Epithelial cell of proximal tubule (primary cell): ENCODE data around the gene TMEM201. TPM values are rescaled to one million over a fixed set of nuclear protein-coding genes. Genes with fewer than 3 reads are reported as not detected.

ENCODE experiments used
- DNase-seq: peaks from one replicate; pipeline ENCODE4 v3.0.0-alpha.2; 2011; ENCODE audit warnings: low read depth
- H3K4me3 ChIP-seq: 2 replicates; pipeline ENCODE4 v1.5.1; 2011; ENCODE audit warnings: low read depth, mild to moderate bottlenecking, low read length
- total RNA-seq: library from RNA; depleted of rRNA; stranded (reverse); fragments of >200 nt; gene quantifications from 2 replicates; pipeline ENCODE4 v1.2.3, GENCODE V29; 2015
- TF ChIP-seq, protein P1 (sequence below): conservative IDR thresholded peaks from 2 replicates; pipeline ENCODE4 v1.5.1; 2012; ENCODE audit warnings: low read depth, mild to moderate bottlenecking, low read length

Gene TMEM201
- total RNA-seq, 1 donor from 2014 or later = 8.9 TPM

DNA sequence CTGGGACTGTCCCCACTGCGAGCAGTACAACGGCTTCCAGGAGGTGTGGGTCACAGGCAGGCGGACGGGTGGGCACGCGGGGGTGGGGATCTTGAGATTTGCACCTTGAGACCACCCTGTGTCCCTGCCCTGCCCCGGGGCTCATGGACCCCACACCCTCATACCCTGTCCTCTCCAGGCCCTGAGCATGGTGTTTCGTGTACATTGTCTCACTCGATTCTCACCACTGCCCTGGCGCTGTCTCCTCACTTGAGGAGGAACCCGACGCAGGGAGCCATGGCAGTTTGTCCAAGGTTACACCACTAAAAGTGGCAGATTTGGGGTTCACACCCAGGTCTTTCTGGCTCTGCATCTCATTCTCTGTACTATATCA lies 7.2 kb downstream of the TMEM201 start:
- no peak for DNase-seq
- TF ChIP-seq, protein P1, sequence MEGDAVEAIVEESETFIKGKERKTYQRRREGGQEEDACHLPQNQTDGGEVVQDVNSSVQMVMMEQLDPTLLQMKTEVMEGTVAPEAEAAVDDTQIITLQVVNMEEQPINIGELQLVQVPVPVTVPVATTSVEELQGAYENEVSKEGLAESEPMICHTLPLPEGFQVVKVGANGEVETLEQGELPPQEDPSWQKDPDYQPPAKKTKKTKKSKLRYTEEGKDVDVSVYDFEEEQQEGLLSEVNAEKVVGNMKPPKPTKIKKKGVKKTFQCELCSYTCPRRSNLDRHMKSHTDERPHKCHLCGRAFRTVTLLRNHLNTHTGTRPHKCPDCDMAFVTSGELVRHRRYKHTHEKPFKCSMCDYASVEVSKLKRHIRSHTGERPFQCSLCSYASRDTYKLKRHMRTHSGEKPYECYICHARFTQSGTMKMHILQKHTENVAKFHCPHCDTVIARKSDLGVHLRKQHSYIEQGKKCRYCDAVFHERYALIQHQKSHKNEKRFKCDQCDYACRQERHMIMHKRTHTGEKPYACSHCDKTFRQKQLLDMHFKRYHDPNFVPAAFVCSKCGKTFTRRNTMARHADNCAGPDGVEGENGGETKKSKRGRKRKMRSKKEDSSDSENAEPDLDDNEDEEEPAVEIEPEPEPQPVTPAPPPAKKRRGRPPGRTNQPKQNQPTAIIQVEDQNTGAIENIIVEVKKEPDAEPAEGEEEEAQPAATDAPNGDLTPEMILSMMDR = no peak
- no peak overlapping the region for H3K4me3 ChIP-seq

DNA sequence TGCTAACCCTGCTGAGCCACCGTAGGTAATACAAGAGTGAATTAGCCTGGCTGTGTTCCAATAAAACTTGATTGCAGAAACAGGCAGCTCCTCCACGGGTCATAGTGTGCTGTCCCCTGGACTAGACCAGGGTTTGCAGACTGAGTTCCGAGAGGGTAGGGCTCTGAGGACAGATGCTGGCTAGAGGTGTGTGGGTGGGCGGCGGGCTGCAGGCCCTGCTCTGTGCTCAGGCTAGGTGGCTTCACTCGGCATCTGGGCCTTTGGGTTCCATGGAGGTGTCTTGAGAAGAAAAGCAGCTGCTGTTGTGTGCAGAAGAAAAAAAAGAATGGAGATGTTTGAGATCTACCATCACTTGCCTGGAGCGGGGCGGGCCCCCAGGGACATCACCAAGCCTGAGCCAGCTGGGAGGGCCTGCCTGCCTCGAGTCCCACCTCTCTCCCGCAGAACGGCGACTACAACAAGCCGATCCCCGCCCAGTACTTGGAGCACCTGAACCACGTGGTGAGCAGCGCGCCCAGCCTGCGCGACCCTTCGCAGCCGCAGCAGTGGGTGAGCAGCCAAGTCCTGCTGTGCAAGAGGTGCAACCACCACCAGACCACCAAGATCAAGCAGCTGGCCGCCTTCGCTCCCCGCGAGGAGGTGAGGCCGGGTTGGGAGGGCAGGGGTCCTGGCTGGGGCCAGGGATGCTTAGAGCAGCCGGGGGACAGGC lies 7.9 kb downstream of the TMEM201 start:
- H3K4me3 ChIP-seq = no peak overlapping the region
- TF ChIP-seq, protein P1 = no peak
- no peak for DNase-seq

DNA sequence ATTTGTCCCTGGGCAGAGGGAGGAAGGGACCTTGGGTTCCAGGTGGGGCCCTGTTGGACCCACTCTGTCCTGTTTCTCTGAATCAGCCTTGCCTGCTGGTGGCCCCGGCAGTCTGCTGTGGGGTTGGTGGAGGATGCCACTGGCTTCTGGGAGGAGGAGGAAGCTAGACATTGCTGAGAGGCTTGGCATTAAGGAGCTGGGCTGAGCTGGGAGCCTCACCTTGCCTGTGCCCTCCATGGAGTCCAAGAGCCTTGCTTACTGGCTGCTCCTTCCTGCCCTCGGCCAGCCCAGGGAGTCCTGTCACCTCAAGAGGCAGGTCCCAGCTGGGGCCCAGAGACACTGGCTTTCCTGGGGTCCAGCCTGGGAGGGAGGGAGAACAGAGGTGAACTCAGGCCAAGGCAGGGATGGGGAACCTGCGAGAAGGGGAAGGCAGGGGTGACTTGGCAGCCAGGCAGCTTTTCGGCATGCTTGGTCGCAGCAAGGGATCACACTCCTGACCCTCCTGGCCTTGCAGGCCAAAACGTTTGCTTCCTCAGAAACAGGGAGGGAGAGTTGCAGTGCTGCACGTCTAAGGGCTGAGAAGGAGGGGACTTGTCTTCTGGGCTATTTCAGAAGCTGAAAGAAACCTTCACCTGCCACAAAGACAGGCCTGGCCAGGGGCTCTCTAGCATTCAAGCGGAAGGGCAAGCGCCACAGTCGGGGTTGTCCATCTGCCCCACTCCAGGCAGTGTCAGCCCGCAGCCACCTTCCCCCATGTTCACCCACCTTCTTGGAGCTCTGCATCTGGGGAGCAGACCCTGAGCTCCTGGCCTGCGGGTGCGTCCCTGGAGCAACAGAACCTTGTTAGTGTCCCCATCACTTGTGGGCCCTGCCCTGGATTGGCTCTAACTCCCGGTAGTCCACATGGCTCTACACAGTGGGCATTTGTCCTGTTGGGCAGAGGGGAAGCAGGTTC lies 8.9 kb downstream of the TMEM201 start:
- TF ChIP-seq, protein P1 = no peak
- no peak overlapping the region for H3K4me3 ChIP-seq
- DNase-seq = no peak

DNA sequence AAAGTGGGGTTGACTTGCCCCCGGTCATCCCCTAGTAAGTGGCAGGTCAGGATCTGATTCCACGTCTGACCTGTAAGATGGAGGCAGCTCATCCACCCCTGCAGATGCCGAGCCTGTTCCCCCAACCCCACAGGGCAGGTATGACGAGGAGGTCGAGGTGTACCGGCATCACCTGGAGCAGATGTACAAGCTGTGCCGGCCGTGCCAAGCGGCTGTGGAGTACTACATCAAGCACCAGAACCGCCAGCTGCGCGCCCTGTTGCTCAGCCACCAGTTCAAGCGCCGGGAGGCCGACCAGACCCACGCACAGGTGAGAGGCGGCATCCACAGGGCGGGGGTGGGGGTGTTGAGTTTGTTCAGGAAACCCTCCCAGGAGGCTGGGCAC lies 9.6 kb downstream of the TMEM201 start:
- TF ChIP-seq, protein P1 = no peak

DNA sequence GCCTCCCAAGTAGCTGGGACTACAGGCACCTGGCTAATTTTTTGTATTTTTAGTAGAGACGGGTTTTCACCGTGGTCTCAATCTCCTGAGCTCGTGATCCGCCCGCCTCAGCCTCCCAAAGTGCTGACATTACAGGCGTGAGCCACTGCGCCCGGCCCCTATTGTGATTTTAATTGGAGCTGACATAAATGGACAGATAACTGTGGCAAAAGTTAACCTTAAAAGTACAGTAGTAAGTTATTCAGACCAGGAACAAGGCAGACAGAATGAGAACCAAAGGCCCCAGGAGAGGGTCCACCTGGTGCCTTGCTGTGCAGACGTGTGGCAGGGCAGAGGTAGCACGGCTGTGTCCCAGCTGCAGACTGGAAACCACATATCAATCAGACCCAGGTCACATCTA lies 11.0 kb downstream of the TMEM201 start:
- no peak overlapping the region for H3K4me3 ChIP-seq
- no peak for DNase-seq
- TF ChIP-seq, protein P1 = no peak

More for the DNA sequence above, 9.6 kb downstream of the TMEM201 start:
- no peak overlapping the region for H3K4me3 ChIP-seq
- DNase-seq = no peak

DNA sequence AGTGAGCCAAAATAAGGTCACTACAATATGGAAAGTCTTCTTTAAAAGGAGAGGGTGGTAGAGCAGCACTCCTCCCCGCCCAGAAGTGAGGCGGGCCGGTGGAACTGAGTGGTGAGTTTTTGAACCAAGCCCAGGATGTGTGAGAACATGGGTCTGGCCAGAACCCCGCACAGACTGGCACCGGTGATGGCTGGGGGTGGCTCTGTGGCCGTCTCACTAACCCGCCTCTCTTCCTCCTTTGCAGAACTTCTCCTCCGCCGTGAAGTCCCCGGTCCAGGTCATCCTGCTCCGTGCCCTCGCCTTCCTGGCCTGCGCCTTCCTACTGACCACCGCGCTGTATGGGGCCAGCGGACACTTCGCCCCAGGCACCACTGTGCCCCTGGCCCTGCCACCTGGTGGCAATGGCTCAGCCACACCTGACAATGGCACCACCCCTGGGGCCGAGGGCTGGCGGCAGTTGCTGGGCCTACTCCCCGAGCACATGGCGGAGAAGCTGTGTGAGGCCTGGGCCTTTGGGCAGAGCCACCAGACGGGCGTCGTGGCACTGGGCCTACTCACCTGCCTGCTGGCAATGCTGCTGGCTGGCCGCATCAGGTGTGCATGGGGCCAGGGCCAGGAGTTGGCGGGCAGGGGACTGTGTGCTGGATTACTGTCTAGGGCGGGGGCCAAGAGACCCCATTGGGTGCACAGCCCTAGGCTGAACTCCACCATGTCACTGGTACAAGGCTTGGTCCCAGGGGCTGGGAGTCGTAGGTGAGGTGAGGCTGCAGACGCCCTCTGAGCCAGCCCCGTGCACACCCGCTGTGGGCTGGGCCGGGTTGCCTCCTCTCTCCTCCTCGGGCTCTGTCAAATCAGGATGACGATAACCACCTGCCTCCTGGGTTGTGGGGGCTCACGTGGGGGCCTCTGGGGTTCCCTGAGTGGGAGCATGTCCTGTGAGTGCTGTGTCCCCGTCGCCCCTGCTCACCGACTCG lies 12.4 kb downstream of the TMEM201 start:
- no peak for DNase-seq
- no peak overlapping the region for H3K4me3 ChIP-seq
- TF ChIP-seq, protein P1 = no peak
